H1 (cell line): ENCODE data around the gene SPTBN1. TPM values are rescaled to one million over a fixed set of nuclear protein-coding genes. Genes with fewer than 3 reads are reported as not detected.
A peak's percentile ranks its signal among the peaks of the same experiment; 100 is the strongest.

Experiments
- CTCF ChIA-PET: fragments of 300-600 bp; sonication (Branson Sonifier 250); formaldehyde crosslinking; loops from one replicate; lab custom pipeline; 2021; ENCODE audit not compliant: partially characterized antibody; lab: Charles Lee
- POLR2A ChIA-PET: fragments of 300-600 bp; sonication (Branson Sonifier 250); formaldehyde crosslinking; loops from one replicate; lab custom pipeline; 2021; ENCODE audit warnings: inconsistent platforms; ENCODE audit not compliant: partially characterized antibody; lab: Charles Lee
- DNase-seq, 2 experiments: peaks; one replicate each; pipeline versions ENCODE4 v3.0.0 to v3.0.0-alpha.2; 2010 to 2022; ENCODE audit warnings: low spot score in 2 of 2, low read depth in 1 of 2, mixed read lengths in 1 of 2
- FAIRE-seq: peaks from 2 replicates; lab custom pipeline; 2011; peaks lifted over from hg19 to GRCh38; lab: Jason Lieb, UNC
- H2AFZ ChIP-seq: 2 replicates; pipeline ENCODE4 v1.8.1; 2012; ENCODE audit warnings: low read length, inconsistent platforms
- H2AK5ac ChIP-seq: 2 replicates; pipeline ENCODE4 v1.6.1; 2013; ENCODE audit warnings: low read depth, low read length
- H2BK120ac ChIP-seq: replicated peaks from 2 replicates; pipeline ENCODE3; 2013; ENCODE audit warnings: low read depth, low read length, inconsistent platforms
- H2BK12ac ChIP-seq: 2 replicates; pipeline ENCODE4 v1.6.1; 2013; ENCODE audit warnings: low read depth, low read length
- H2BK15ac ChIP-seq: 2 replicates; pipeline ENCODE4 v1.6.1; 2013; ENCODE audit warnings: low read length
- H2BK20ac ChIP-seq: 2 replicates; pipeline ENCODE4 v1.6.1; 2013; ENCODE audit warnings: low read length
- H2BK5ac ChIP-seq: 2 replicates; pipeline ENCODE4 v1.6.1; 2013; ENCODE audit warnings: low read depth, low read length
- H3K14ac ChIP-seq: 2 replicates; pipeline ENCODE4 v1.6.1; 2013; ENCODE audit warnings: inconsistent platforms; ENCODE audit not compliant: insufficient read length
- H3K18ac ChIP-seq: 2 replicates; pipeline ENCODE4 v1.6.1; 2013; ENCODE audit warnings: low read length; ENCODE audit errors: extremely low read depth
- H3K23ac ChIP-seq: 2 replicates; pipeline ENCODE4 v1.6.1; 2013; ENCODE audit warnings: inconsistent platforms; ENCODE audit not compliant: insufficient read length
- H3K23me2 ChIP-seq: 2 replicates; pipeline ENCODE4 v1.6.1; 2013; ENCODE audit warnings: low read depth, low read length
- H3K27ac ChIP-seq: 2 replicates; pipeline ENCODE4 v1.6.1; 2011; ENCODE audit warnings: low read depth, low read length, inconsistent platforms
- H3K27me3 ChIP-seq, 4 experiments: replicated peaks in 1 of 4; 1 replicate in 1 of 4; 2 replicates in 3 of 4; pipeline versions ENCODE4 v1.6.1 to v1.8.1; 2011 to 2013; ENCODE audit warnings: low read length in 3 of 4, mild to moderate bottlenecking in 3 of 4, inconsistent platforms in 2 of 4, mixed read lengths in 2 of 4, moderate library complexity in 1 of 4; ENCODE audit not compliant: control insufficient read depth in 3 of 4, insufficient read depth in 3 of 4; ENCODE audit errors: extremely low read depth in 1 of 4
- H3K36me3 ChIP-seq, 4 experiments: 2 replicates each; pipeline versions ENCODE4 v1.6.1 to v1.8.1; 2011 to 2013; ENCODE audit warnings: mild to moderate bottlenecking in 4 of 4, low read length in 3 of 4, moderate library complexity in 2 of 4, control low read depth in 1 of 4, inconsistent platforms in 1 of 4; ENCODE audit not compliant: insufficient read depth in 4 of 4, control insufficient read depth in 2 of 4
- H3K4ac ChIP-seq: replicated peaks from 2 replicates; pipeline ENCODE3; 2013; ENCODE audit warnings: low read length, low read depth, mixed read lengths, inconsistent platforms; ENCODE audit not compliant: insufficient read length
- H3K4me1 ChIP-seq, 4 experiments: replicated peaks in 1 of 4; 1 replicate in 1 of 4; 2 replicates in 3 of 4; pipeline versions ENCODE4 v1.6.1 to v1.8.1; 2011 to 2013; ENCODE audit warnings: low read length in 3 of 4, inconsistent platforms in 2 of 4, mixed read lengths in 1 of 4; ENCODE audit not compliant: insufficient read depth in 4 of 4, control insufficient read depth in 3 of 4
- H3K4me2 ChIP-seq, 2 experiments: 2 replicates each; pipeline versions ENCODE4 v1.6.1 to v1.8.1; 2011 to 2013; ENCODE audit warnings: low read depth in 2 of 2, low read length in 2 of 2, control low read depth in 1 of 2, inconsistent platforms in 1 of 2, mild to moderate bottlenecking in 1 of 2; ENCODE audit not compliant: insufficient read depth in 1 of 2
- H3K4me3 ChIP-seq, 4 experiments: fragments of 200-600, 300-600 bp in 1 of 4; sonication (generic), shearing (Covaris generic), sonication (Bioruptor Twin) in 1 of 4; 2 replicates each; pipeline versions ENCODE4 v1.5.1 to v1.8.1; 2011 to 2016; ENCODE audit warnings: low read length in 4 of 4, low read depth in 3 of 4, control low read depth in 2 of 4, inconsistent platforms in 2 of 4, mild to moderate bottlenecking in 2 of 4, mixed read lengths in 1 of 4, moderate library complexity in 1 of 4; ENCODE audit not compliant: insufficient read depth in 2 of 4; ENCODE audit errors: extremely low read depth in 1 of 4
- H3K56ac ChIP-seq: replicated peaks from 2 replicates; pipeline ENCODE3; 2013; ENCODE audit warnings: low read depth, mild to moderate bottlenecking, mixed read lengths, low read length, inconsistent platforms; ENCODE audit not compliant: insufficient read length
- H3K79me1 ChIP-seq: 2 replicates; pipeline ENCODE4 v1.6.1; 2013; ENCODE audit warnings: low read depth, low read length, control low read depth
- H3K79me2 ChIP-seq, 2 experiments: 2 replicates each; pipeline versions ENCODE4 v1.6.1 to v1.8.1; 2012 to 2013; ENCODE audit warnings: low read length in 2 of 2, mild to moderate bottlenecking in 2 of 2, inconsistent platforms in 1 of 2; ENCODE audit not compliant: insufficient read depth in 2 of 2, control insufficient read depth in 1 of 2
- H3K9ac ChIP-seq, 4 experiments: replicated peaks in 1 of 4; 1 replicate in 1 of 4; 2 replicates in 3 of 4; pipeline versions ENCODE4 v1.6.1 to v1.8.1; 2011 to 2013; ENCODE audit warnings: low read depth in 3 of 4, low read length in 3 of 4, control low read depth in 2 of 4, mild to moderate bottlenecking in 2 of 4, moderate library complexity in 2 of 4, inconsistent platforms in 1 of 4; ENCODE audit errors: extremely low read depth in 1 of 4
- H3K9me3 ChIP-seq, 2 experiments: 2 replicates each; pipeline versions ENCODE4 v1.6.1 to v1.8.1; 2012 to 2013; ENCODE audit warnings: mild to moderate bottlenecking in 2 of 2, moderate library complexity in 2 of 2, control low read depth in 1 of 2, inconsistent platforms in 1 of 2, low read depth in 1 of 2, low read length in 1 of 2, mixed read lengths in 1 of 2; ENCODE audit not compliant: insufficient read depth in 2 of 2
- H4K20me1 ChIP-seq, 2 experiments: replicated peaks in 1 of 2; 2 replicates each; pipeline versions ENCODE3 to v1.8.1; 2011 to 2013; ENCODE audit warnings: inconsistent platforms in 2 of 2, low read length in 2 of 2, mild to moderate bottlenecking in 1 of 2; ENCODE audit not compliant: insufficient read depth in 2 of 2, control insufficient read depth in 1 of 2
- H4K5ac ChIP-seq: 2 replicates; pipeline ENCODE4 v1.6.1; 2013; ENCODE audit warnings: low read length, low read depth, mixed read lengths, inconsistent platforms; ENCODE audit not compliant: insufficient read length
- H4K8ac ChIP-seq: 2 replicates; pipeline ENCODE4 v1.8.0; 2013; ENCODE audit warnings: mild to moderate bottlenecking, moderate library complexity, low read length, inconsistent platforms; ENCODE audit not compliant: insufficient read depth; ENCODE audit errors: extremely low read depth
- H4K91ac ChIP-seq: replicated peaks from 2 replicates; pipeline ENCODE3; 2013; ENCODE audit warnings: low read length, mixed read lengths, inconsistent platforms; ENCODE audit not compliant: insufficient read length
- PHF8 ChIP-seq: fragments of 200-600 bp; sonication (generic); conservative IDR thresholded peaks from 2 replicates; pipeline ENCODE4 v1.7.1; 2012; ENCODE audit warnings: low read depth, mild to moderate bottlenecking, inconsistent platforms, low read length, moderate library complexity
- POLR2AphosphoS5 ChIP-seq: IDR thresholded peaks from 2 replicates; pipeline ENCODE4 v1.6.1; 2011; ENCODE audit warnings: low read depth, low read length
- RAD21 ChIP-seq, 2 experiments: IDR thresholded peaks in 1 of 2; conservative IDR thresholded peaks in 1 of 2; 2 replicates each; pipeline ENCODE4 v1.6.1; 2011; ENCODE audit warnings: low read depth in 2 of 2, low read length in 2 of 2, improper control_type of control experiment in 1 of 2, inconsistent platforms in 1 of 2, mild to moderate bottlenecking in 1 of 2, moderate library complexity in 1 of 2
- RFX5 ChIP-seq: IDR thresholded peaks from 2 replicates; pipeline ENCODE4 v1.6.1; 2011; ENCODE audit warnings: low read depth, low read length, improper control_type of control experiment, borderline replicate concordance
- RXRA ChIP-seq: IDR thresholded peaks from 2 replicates; pipeline ENCODE4 v1.6.1; 2011; ENCODE audit warnings: low read depth, mild to moderate bottlenecking, low read length, moderate library complexity; ENCODE audit not compliant: insufficient read depth
- SIN3A ChIP-seq, 2 experiments: IDR thresholded peaks in 1 of 2; conservative IDR thresholded peaks in 1 of 2; 2 replicates each; pipeline ENCODE4 v1.6.1; 2011 to 2012; ENCODE audit warnings: low read length in 2 of 2, improper control_type of control experiment in 1 of 2, low read depth in 1 of 2, mild to moderate bottlenecking in 1 of 2
- SRF ChIP-seq: IDR thresholded peaks from 2 replicates; pipeline ENCODE4 v1.6.1; 2011; ENCODE audit warnings: mild to moderate bottlenecking, low read depth, low read length, moderate library complexity
- TCF12 ChIP-seq: IDR thresholded peaks from 2 replicates; pipeline ENCODE4 v1.6.1; 2011; ENCODE audit warnings: low read depth, mild to moderate bottlenecking, low read length
- WGBS, 2 experiments: shearing (Covaris generic) in 1 of 2; methylation state at CpG; one replicate each; pipeline versions ENCODE4 v1.1.6 to v1.1.7; 2013 to 2015; ENCODE audit warnings: low lambda C conversion rate in 2 of 2, mixed read lengths in 2 of 2, inconsistent platforms in 1 of 2, low coverage in 1 of 2, missing lambda C conversion rate in 1 of 2; ENCODE audit not compliant: insufficient replicate concordance in 2 of 2, insufficient coverage in 1 of 2, insufficient read length in 1 of 2; ENCODE audit errors: extremely low coverage in 1 of 2, missing lambda C conversion rate in 1 of 2; 5-methylcytosine and 5-hydroxymethylcytosine counted together
- polyA plus RNA-seq, 7 experiments: library from polyadenylated mRNA; depleted of rRNA in 3 of 7; stranded (reverse) in 5 of 7; unstranded in 2 of 7; fragments of >200 nt in 5 of 7; fragments of 200-250 nt in 2 of 7; gene quantifications; 1 replicate in 5 of 7; 2 replicates in 1 of 7; 4 replicates in 1 of 7; pipeline versions ENCODE4 v1.2.1 to v1.2.3, GENCODE V29; 2011 to 2013; ENCODE audit warnings: missing spikeins in 2 of 7, mixed read lengths in 2 of 7
- total RNA-seq: library from RNA; stranded (reverse); fragmentation: NEBNext Ultra II Directional; extraction: Animal tissue kit (Norgen Biotek cat#: 25700); gene quantifications from 2 replicates; pipeline ENCODE4 v1.2.1, GENCODE V29; 2021

SPTBN1 gene
- total and polyA plus RNA-seq, 2 of the 8 experiments (the other 6 are each of a cell fraction or from before 2014, with no cell fraction given) = 31.8 to 180 TPM

GRCh38 chr2:54560146-54560881, 104.2 kb downstream of the SPTBN1 start:
- no peak for DNase-seq
- FAIRE-seq = no peak
- peak overlapping the region; percentile 75; the same call in 1 of the 2 replicates for H4K8ac ChIP-seq
- H3K23ac ChIP-seq = no peak overlapping the region
- H2BK5ac ChIP-seq = no peak overlapping the region
- H3K4me1 ChIP-seq = peaks cover 3 to 14% (median 9%) of the 10 kb centered on the region in 4 experiments
- no peak for TF ChIP-seq PHF8
- TF ChIP-seq RXRA = no peak
- no peak for TF ChIP-seq RFX5
- no peak for TF ChIP-seq POLR2AphosphoS5
- 0 out of 4 replicates have a peak, but pooled peaks of 1 of the 2 experiments have one; percentile 10 for TF ChIP-seq SIN3A (conservative IDR thresholded peaks at IDR 0.05 in 1 of 2, IDR thresholded peaks at IDR 0.05 in 1 of 2; ENCODE audit: low read depth in 1 of 2, low read length in 2 of 2)
- TF ChIP-seq SRF = no peak
- no peak for TF ChIP-seq RAD21 (IDR thresholded peaks at IDR 0.05 in 1 of 2, conservative IDR thresholded peaks at IDR 0.05 in 1 of 2; ENCODE audit: low read depth in 2 of 2, low read length in 2 of 2)
- no peak for TF ChIP-seq TCF12
- peaks cover 6% of the 10 kb centered on the region for H3K79me1 ChIP-seq
- no peak overlapping the region for H3K27ac ChIP-seq
- no peak overlapping the region for H4K5ac ChIP-seq
- ChIA-PET CTCF (interaction anchor here (0.6 to 3.7 kb wide), 13 partner anchors 10 to 224 kb away, joined by 3 to 21 read pairs (median 3); no protein-coding TSS in a partner anchor), POLR2A (interaction anchor here (0.6 to 4.0 kb wide), 11 partner anchors 11 to 231 kb away, joined by 3 to 31 read pairs (median 5); no protein-coding TSS in a partner anchor)
- peak overlapping the region; percentile 74 to 95 (median 86); a peak in 6 of 7 replicates for H3K9ac ChIP-seq
- no peak overlapping the region for H2BK120ac ChIP-seq
- no peak overlapping the region for H3K4ac ChIP-seq
- H4K91ac ChIP-seq = no peak overlapping the region
- no peaks in the 10 kb centered on the region for H3K36me3 ChIP-seq
- peaks cover 19% of the 10 kb centered on the region for H3K23me2 ChIP-seq
- no peak overlapping the region for H2BK20ac ChIP-seq
- no peaks in the 10 kb centered on the region for H3K9me3 ChIP-seq
- 7% methylated on average over 19 of the region's 19 CpGs; no CpG with 5 or more reads in 1 of the 2 experiments for WGBS, 2 experiments
- H2AFZ ChIP-seq = no peak overlapping the region
- H3K18ac ChIP-seq = no peak overlapping the region
- no peaks in the 10 kb centered on the region for H3K27me3 ChIP-seq
- H3K4me3 ChIP-seq = peak overlapping the region; percentile 84 to 99 (median 94)
- no peak overlapping the region for H2BK12ac ChIP-seq
- H3K79me2 ChIP-seq = peaks cover 26 to 72% of the 10 kb centered on the region in 2 experiments
- H2BK15ac ChIP-seq = no peak overlapping the region
- no peak overlapping the region for H2AK5ac ChIP-seq
- H3K4me2 ChIP-seq = peak overlapping the region; percentile 72 to 83
- peaks cover 12 to 18% of the 10 kb centered on the region in 2 experiments for H4K20me1 ChIP-seq
- no peak overlapping the region for H3K14ac ChIP-seq
- H3K56ac ChIP-seq = no peak overlapping the region
